Mucosa of stomach (tissue), 1 donor: ENCODE results near the gene IL17D.
"Not testable (repeated sequence)": the region's sequence is repeated elsewhere in the genome, so short reads cannot be mapped to it uniquely, and the experiment has no call there.

ENCODE experiments used
- H3K27me3 ChIP-seq: one replicate; pipeline ENCODE4 v1.7.0; 2013; ENCODE audit warnings: mild to moderate bottlenecking, low read length; ENCODE audit not compliant: control insufficient read depth, insufficient read depth
- H3K36me3 ChIP-seq: one replicate; pipeline ENCODE4 v1.7.0; 2013; ENCODE audit warnings: low read length; ENCODE audit not compliant: control insufficient read depth, insufficient read depth
- H3K4me1 ChIP-seq: one replicate; pipeline ENCODE4 v1.7.0; 2013; ENCODE audit warnings: mild to moderate bottlenecking, low read length; ENCODE audit not compliant: control insufficient read depth, insufficient read depth
- H3K4me3 ChIP-seq: one replicate; pipeline ENCODE4 v1.7.0; 2013; ENCODE audit warnings: low read length
- H3K9ac ChIP-seq: one replicate; pipeline ENCODE4 v1.7.0; 2013; ENCODE audit warnings: mild to moderate bottlenecking, low read length, moderate library complexity
- H3K9me3 ChIP-seq: one replicate; pipeline ENCODE4 v1.7.0; 2013; ENCODE audit warnings: mild to moderate bottlenecking, low read length, moderate library complexity; ENCODE audit not compliant: control insufficient read depth
- donor health status: Pancreatic carcinoma.

IL17D gene

GRCh38 chr13:20679879-20680278, 23.6 kb upstream of the IL17D start:
- Histone ChIP-seq H3K4me3 (no peak overlapping the region), H3K27me3 (no peaks in the 10 kb centered on the region), H3K36me3 (no peaks in the 10 kb centered on the region), H3K9me3 (no peaks in the 10 kb centered on the region), H3K4me1 (peaks cover 3% of the 10 kb centered on the region), H3K9ac (no peak overlapping the region)

DNA sequence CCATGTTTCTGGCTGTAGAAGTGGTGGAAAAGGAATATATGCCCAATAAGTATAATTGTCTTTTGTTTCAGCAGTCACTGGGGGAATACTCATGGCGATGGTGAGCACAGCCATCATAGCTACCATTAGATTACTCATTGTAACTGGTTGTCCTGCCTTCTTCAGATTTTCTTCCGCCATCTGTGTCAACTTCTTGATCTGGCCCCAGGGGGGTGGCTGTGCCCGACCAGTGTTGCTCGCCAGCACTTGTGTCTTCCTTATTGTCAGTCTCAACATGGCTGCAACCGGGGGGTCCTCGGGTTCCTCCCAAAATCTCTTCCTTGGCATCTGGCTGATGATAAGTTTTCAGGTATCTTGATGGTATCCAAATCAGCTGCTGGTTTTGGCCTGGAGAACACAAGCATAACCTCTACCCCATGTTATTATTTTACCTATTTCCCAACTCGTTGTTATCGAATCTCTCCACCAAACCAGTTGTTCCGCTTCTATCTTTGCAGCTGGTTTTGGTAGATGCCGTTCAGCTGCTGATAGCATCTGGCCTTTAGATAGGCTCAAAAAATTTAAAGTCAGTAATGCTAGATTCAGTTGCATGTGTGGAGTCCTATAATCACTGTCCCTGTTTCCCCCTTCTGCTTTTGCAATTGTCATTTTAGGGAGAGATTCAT, 23.0 kb upstream of the IL17D start:
- H3K4me3 ChIP-seq = no peak overlapping the region
- no peaks in the 10 kb centered on the region for H3K9me3 ChIP-seq
- peaks cover 3% of the 10 kb centered on the region for H3K4me1 ChIP-seq
- no peaks in the 10 kb centered on the region for H3K36me3 ChIP-seq
- H3K9ac ChIP-seq = no peak overlapping the region
- H3K27me3 ChIP-seq = no peaks in the 10 kb centered on the region

DNA sequence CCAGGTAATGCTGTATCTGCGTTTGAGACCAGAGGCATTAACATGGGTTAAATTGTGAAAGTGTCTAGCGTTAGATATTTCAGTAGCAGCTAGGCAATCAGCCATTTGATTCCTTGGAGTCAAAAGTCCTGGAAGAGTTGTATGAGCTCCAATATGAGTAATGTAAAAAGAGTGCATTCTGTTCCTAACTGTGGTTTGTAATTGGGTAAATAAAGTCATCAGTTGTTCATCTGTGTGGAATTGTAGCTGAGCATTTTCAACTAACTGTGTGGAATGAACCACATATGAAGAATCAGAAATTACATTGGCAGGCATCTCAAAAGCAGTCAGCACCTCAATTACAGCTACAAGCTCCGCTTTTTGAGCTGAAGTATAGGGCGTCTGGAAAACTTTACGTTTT, 22.0 kb upstream of the IL17D start:
- H3K36me3 ChIP-seq, H3K4me1 ChIP-seq, H3K4me3 ChIP-seq, H3K9me3 ChIP-seq, H3K27me3 ChIP-seq, H3K9ac ChIP-seq: not testable (repeated sequence)

DNA sequence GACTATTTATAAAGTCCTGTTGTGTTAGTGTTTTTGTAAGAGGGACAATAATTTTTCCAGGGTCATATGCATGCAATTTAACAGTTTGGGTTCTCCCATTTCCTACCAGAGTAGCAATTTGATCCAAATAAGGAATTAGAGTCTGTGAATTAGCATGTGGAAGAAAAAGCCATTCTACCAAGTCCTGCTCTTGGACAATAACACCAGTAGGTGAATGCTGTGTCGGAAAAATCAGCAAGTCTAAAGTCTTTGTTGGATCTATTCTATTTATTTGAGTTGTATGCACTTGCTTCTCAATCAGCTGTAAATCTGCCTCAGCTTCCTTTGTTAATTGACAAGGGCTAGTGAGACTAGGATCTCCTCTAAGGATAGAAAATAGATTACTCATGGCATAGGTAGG, 21.4 kb upstream of the IL17D start:
- H3K9ac ChIP-seq = no peak overlapping the region
- H3K36me3 ChIP-seq = no peaks in the 10 kb centered on the region
- no peak overlapping the region for H3K4me3 ChIP-seq
- H3K4me1 ChIP-seq = no peaks in the 10 kb centered on the region
- no peaks in the 10 kb centered on the region for H3K27me3 ChIP-seq
- H3K9me3 ChIP-seq = no peaks in the 10 kb centered on the region

- Histone ChIP-seq H3K4me1 (no peaks in the 10 kb centered on the region), H3K9me3 (no peaks in the 10 kb centered on the region), H3K4me3 (no peak overlapping the region), H3K36me3 (no peaks in the 10 kb centered on the region), H3K27me3 (no peaks in the 10 kb centered on the region), H3K9ac (no peak overlapping the region)
Observed at GRCh38 chr13:20684041-20684440, 19.5 kb upstream of the IL17D start.

GRCh38 chr13:20684546-20684945, 19.0 kb upstream of the IL17D start:
- Histone ChIP-seq H3K36me3 (no peaks in the 10 kb centered on the region), H3K4me1 (no peaks in the 10 kb centered on the region), H3K9ac (no peak overlapping the region), H3K9me3 (no peaks in the 10 kb centered on the region), H3K27me3 (no peaks in the 10 kb centered on the region), H3K4me3 (no peak overlapping the region)

- no peak overlapping the region for H3K4me3 ChIP-seq
- no peaks in the 10 kb centered on the region for H3K4me1 ChIP-seq
- H3K27me3 ChIP-seq = no peaks in the 10 kb centered on the region
- no peaks in the 10 kb centered on the region for H3K36me3 ChIP-seq
- no peaks in the 10 kb centered on the region for H3K9me3 ChIP-seq
- H3K9ac ChIP-seq = no peak overlapping the region
Observed at GRCh38 chr13:20685092-20685491, 18.4 kb upstream of the IL17D start.

DNA sequence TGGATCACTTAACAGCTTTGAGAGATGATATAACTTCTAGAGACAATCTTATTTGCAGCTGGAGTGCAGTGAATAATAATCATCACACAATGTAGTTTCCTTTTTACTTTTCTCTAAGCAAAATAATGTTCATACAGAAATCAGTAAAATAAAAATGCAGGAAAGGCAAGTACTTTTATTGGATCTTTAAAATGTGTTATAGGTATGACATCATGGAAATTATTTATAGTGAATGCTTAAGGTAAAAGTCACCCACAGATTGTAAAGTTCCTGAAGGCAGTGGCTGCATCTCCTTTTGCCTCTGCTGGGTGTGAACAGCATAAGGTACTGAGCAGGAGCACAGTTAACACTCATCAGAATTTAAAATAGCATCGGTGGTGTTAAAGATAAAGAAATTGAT, 17.3 kb upstream of the IL17D start:
- H3K4me1 ChIP-seq = no peaks in the 10 kb centered on the region
- no peaks in the 10 kb centered on the region for H3K9me3 ChIP-seq
- H3K9ac ChIP-seq = no peak overlapping the region
- H3K27me3 ChIP-seq = no peaks in the 10 kb centered on the region
- no peaks in the 10 kb centered on the region for H3K36me3 ChIP-seq
- H3K4me3 ChIP-seq = no peak overlapping the region

GRCh38 chr13:20686863-20687579, 16.5 kb upstream of the IL17D start:
- Histone ChIP-seq H3K9ac (no peak overlapping the region), H3K36me3 (no peaks in the 10 kb centered on the region), H3K4me3 (no peak overlapping the region), H3K27me3 (no peaks in the 10 kb centered on the region), H3K4me1 (no peaks in the 10 kb centered on the region), H3K9me3 (no peaks in the 10 kb centered on the region)

GRCh38 chr13:20689291-20689690, 14.2 kb upstream of the IL17D start:
- Histone ChIP-seq H3K4me3 (no peak overlapping the region), H3K9me3 (no peaks in the 10 kb centered on the region)

DNA sequence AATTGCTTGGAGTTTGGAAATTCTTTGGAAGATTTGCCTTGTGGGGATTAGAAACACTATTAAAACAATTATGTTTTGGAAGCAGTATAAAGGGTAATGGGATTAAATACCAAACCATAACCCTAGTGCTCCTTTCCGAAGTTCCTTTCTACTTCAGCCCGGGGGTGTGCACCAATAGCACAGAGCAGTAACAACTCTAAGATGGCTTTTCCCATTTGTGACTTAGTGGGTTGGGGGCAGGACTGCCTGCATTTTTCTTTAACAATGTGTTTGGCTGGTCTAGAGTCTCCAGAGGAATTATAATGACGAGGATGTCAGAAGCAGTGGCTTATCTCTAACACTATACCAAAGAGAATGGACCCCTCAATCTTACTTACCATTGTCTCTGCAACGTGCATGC, 11.9 kb upstream of the IL17D start:
- no peak overlapping the region for H3K4me3 ChIP-seq
- no peaks in the 10 kb centered on the region for H3K36me3 ChIP-seq
- H3K9me3 ChIP-seq = no peaks in the 10 kb centered on the region
- no peak overlapping the region for H3K9ac ChIP-seq
- no peaks in the 10 kb centered on the region for H3K4me1 ChIP-seq
- no peaks in the 10 kb centered on the region for H3K27me3 ChIP-seq

More at GRCh38 chr13:20689291-20689690, 14.2 kb upstream of the IL17D start:
- Histone ChIP-seq H3K9ac (no peak overlapping the region), H3K36me3 (no peaks in the 10 kb centered on the region), H3K27me3 (no peaks in the 10 kb centered on the region), H3K4me1 (no peaks in the 10 kb centered on the region)

- Histone ChIP-seq H3K36me3 (no peaks in the 10 kb centered on the region), H3K4me1 (no peaks in the 10 kb centered on the region), H3K9me3 (no peaks in the 10 kb centered on the region), H3K9ac (no peak overlapping the region), H3K27me3 (no peaks in the 10 kb centered on the region), H3K4me3 (no peak overlapping the region)
Observed at GRCh38 chr13:20696073-20696472, 7.4 kb upstream of the IL17D start.
